CD14-positive monocyte (primary cell): ENCODE measurements around the gene ATAD3A. TPM values are rescaled to one million over a fixed set of nuclear protein-coding genes. Genes with fewer than 3 reads are reported as not detected.
A peak's percentile ranks its signal among the peaks of the same experiment; 100 is the strongest.
"Not testable (repeated sequence)": the region's sequence is repeated elsewhere in the genome, so short reads cannot be mapped to it uniquely, and the experiment has no call there.

Experiments used
- DNase-seq, 3 donors: peaks; one replicate each; pipeline ENCODE4 v3.0.0-alpha.2; 2011 to 2022
- H2AFZ ChIP-seq: 2 replicates; pipeline ENCODE4 v1.6.0; 2012; ENCODE audit warnings: mild to moderate bottlenecking, low read depth, low read length, inconsistent platforms; ENCODE audit not compliant: insufficient read depth, poor library complexity, severe bottlenecking
- H3K27ac ChIP-seq, 2 donors: 1 replicate in 1 of 2; 2 replicates in 1 of 2; pipeline ENCODE4 v1.5.1; 2012 to 2013; ENCODE audit warnings: low read length in 2 of 2, control low read depth in 1 of 2, inconsistent platforms in 1 of 2, low read depth in 1 of 2, mild to moderate bottlenecking in 1 of 2
- H3K27me3 ChIP-seq, 2 donors: one replicate each; pipeline versions ENCODE4 v1.6.0 to v1.6.1; 2011 to 2013; ENCODE audit warnings: low read length in 2 of 2; ENCODE audit not compliant: control insufficient read depth in 2 of 2, insufficient read depth in 2 of 2
- H3K36me3 ChIP-seq, 2 donors: replicated peaks in 1 of 2; 1 replicate in 1 of 2; 2 replicates in 1 of 2; pipeline versions ENCODE4 v1.5.1 to v1.6.1; 2012 to 2013; ENCODE audit warnings: low read length in 2 of 2, control low read depth in 1 of 2, inconsistent platforms in 1 of 2, mild to moderate bottlenecking in 1 of 2; ENCODE audit not compliant: insufficient read depth in 2 of 2, control insufficient read depth in 1 of 2
- H3K4me1 ChIP-seq, 2 donors: 1 replicate in 1 of 2; 2 replicates in 1 of 2; pipeline versions ENCODE4 v1.5.1 to v1.6.1; 2012 to 2013; ENCODE audit warnings: low read length in 2 of 2, control low read depth in 1 of 2, inconsistent platforms in 1 of 2, mild to moderate bottlenecking in 1 of 2, moderate library complexity in 1 of 2; ENCODE audit not compliant: insufficient read depth in 2 of 2, control insufficient read depth in 1 of 2
- H3K4me2 ChIP-seq: replicated peaks from 2 replicates; pipeline ENCODE3; 2012; ENCODE audit warnings: low read length, moderate library complexity, mild to moderate bottlenecking; ENCODE audit not compliant: poor library complexity, severe bottlenecking; ENCODE audit errors: extremely low read depth
- H3K4me3 ChIP-seq, 3 experiments: fragments of 200-600 bp in 1 of 3; sonication (generic) in 1 of 3; replicated peaks in 1 of 3; 1 replicate in 2 of 3; 2 replicates in 1 of 3; pipeline ENCODE4 v1.5.1; 2011 to 2013; ENCODE audit warnings: low read length in 3 of 3, mild to moderate bottlenecking in 3 of 3, control low read depth in 2 of 3, low read depth in 2 of 3, inconsistent platforms in 1 of 3, moderate library complexity in 1 of 3
- H3K79me2 ChIP-seq: 2 replicates; pipeline ENCODE4 v1.6.0; 2012; ENCODE audit warnings: mild to moderate bottlenecking, control low read depth, inconsistent platforms, low read length, moderate library complexity; ENCODE audit not compliant: insufficient read depth
- H3K9ac ChIP-seq: 2 replicates; pipeline ENCODE4 v1.6.0; 2017; ENCODE audit warnings: low read length, mild to moderate bottlenecking; ENCODE audit not compliant: insufficient read depth, poor library complexity, severe bottlenecking
- H3K9me3 ChIP-seq, 2 donors: replicated peaks in 1 of 2; 1 replicate in 1 of 2; 2 replicates in 1 of 2; pipeline versions ENCODE4 v1.5.1 to v1.6.1; 2012 to 2013; ENCODE audit warnings: low read length in 2 of 2, control low read depth in 1 of 2; ENCODE audit not compliant: control insufficient read depth in 1 of 2, insufficient read depth in 1 of 2
- H4K20me1 ChIP-seq: 2 replicates; pipeline ENCODE4 v1.6.0; 2012; ENCODE audit warnings: mild to moderate bottlenecking, low read length, control low read depth, moderate library complexity; ENCODE audit not compliant: insufficient read depth
- H3K27ac Mint-ChIP-seq, 7 donors: one replicate each; pipeline ENCODE4 v1.8.0; 2020; ENCODE audit warnings: mild to moderate bottlenecking in 7 of 7, mixed read lengths in 7 of 7, moderate library complexity in 6 of 7, inconsistent platforms in 2 of 7
- H3K27me3 Mint-ChIP-seq, 3 donors: one replicate each; pipeline ENCODE4 v1.8.0; 2021 to 2022; ENCODE audit warnings: low read depth in 3 of 3, mild to moderate bottlenecking in 3 of 3, mixed read lengths in 3 of 3, moderate library complexity in 3 of 3, inconsistent platforms in 1 of 3
- H3K36me3 Mint-ChIP-seq, 2 donors: one replicate each; pipeline ENCODE4 v1.8.0; 2020; ENCODE audit warnings: mixed read lengths in 2 of 2, inconsistent platforms in 1 of 2, mild to moderate bottlenecking in 1 of 2
- H3K4me1 Mint-ChIP-seq: one replicate; pipeline ENCODE4 v1.8.0; 2020; ENCODE audit warnings: mild to moderate bottlenecking, mixed read lengths
- H3K4me3 Mint-ChIP-seq, 2 donors: one replicate each; pipeline ENCODE4 v1.8.0; 2020; ENCODE audit warnings: mild to moderate bottlenecking in 2 of 2, mixed read lengths in 2 of 2, moderate library complexity in 1 of 2
- H3K9me3 Mint-ChIP-seq, 7 donors: one replicate each; pipeline ENCODE4 v1.8.0; 2020 to 2022; ENCODE audit warnings: mixed read lengths in 7 of 7, mild to moderate bottlenecking in 6 of 7, moderate library complexity in 6 of 7, inconsistent platforms in 2 of 7
- WGBS: methylation state at CpG from one replicate; pipeline ENCODE4 v1.1.5; 2013; ENCODE audit warnings: missing lambda C conversion rate; ENCODE audit not compliant: insufficient coverage; 5-methylcytosine and 5-hydroxymethylcytosine counted together
- intact Hi-C, 2 donors: fragments of 100-400 bp; cut with micrococcal nuclease; formaldehyde crosslinking; loops; one replicate each; pipeline versions ENCODE4 v1.15.0 to v1.15.1; 2023
- polyA plus RNA-seq, 3 donors: library from polyadenylated mRNA; depleted of rRNA in 1 of 3; unstranded in 2 of 3; stranded (reverse) in 1 of 3; fragments of 300-500 nt in 2 of 3; fragments of >200 nt in 1 of 3; fragmentation: Illumina TruSeq in 2 of 3; gene quantifications; 1 replicate in 2 of 3; 2 replicates in 1 of 3; pipeline ENCODE4 v1.2.3, GENCODE V29; 2012 to 2021
- TF ChIP-seq, protein P1 (sequence below): fragments of 200-600 bp; IDR thresholded peaks from one replicate; pipeline ENCODE4 v1.8.0; 2022; ENCODE audit warnings: antibody characterized with exemption, mild to moderate bottlenecking

ATAD3A gene
- polyA plus RNA-seq, 3 donors: 4.1 to 14.0 (median 6.4) TPM

DNA sequence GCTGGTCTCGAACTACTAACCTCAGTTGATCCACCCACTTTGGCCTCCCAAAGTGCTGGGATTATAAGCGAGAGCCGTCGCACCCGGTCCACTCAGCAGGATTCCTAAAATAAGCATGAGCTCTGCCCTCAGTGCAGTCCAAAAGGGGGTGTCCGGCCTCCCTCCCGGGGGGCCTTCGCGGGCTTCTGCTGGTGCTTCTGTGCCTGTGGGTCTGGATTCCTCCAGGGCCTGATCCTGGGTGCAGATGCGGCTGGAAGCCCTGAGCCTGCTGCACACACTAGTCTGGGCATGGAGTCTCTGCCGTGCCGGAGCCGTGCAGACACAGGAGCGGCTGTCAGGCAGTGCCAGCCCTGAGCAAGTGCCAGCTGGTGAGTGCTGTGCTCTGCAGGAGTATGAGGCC is 5.0 kb downstream of the ATAD3A start:
- H3K27ac ChIP-seq, H2AFZ ChIP-seq, H3K9me3 Mint-ChIP-seq, H3K27me3 Mint-ChIP-seq, intact Hi-C loops, H3K4me1 Mint-ChIP-seq, H3K4me2 ChIP-seq, H3K9me3 ChIP-seq, H3K4me3 ChIP-seq, H3K4me3 Mint-ChIP-seq, H3K4me1 ChIP-seq, H3K27me3 ChIP-seq, H4K20me1 ChIP-seq, DNase-seq, H3K9ac ChIP-seq, H3K79me2 ChIP-seq: not testable (repeated sequence)
- peaks cover 19 to 34% of the 10 kb centered on the region in 2 donors for H3K36me3 ChIP-seq
- H3K36me3 Mint-ChIP-seq: peaks cover 25 to 54% of the 10 kb centered on the region in 2 donors
- WGBS: 96% methylated on average over 9 of the region's 14 CpGs
- H3K27ac Mint-ChIP-seq: peak overlapping the region in 1 of 7 donors; percentile 53

DNA sequence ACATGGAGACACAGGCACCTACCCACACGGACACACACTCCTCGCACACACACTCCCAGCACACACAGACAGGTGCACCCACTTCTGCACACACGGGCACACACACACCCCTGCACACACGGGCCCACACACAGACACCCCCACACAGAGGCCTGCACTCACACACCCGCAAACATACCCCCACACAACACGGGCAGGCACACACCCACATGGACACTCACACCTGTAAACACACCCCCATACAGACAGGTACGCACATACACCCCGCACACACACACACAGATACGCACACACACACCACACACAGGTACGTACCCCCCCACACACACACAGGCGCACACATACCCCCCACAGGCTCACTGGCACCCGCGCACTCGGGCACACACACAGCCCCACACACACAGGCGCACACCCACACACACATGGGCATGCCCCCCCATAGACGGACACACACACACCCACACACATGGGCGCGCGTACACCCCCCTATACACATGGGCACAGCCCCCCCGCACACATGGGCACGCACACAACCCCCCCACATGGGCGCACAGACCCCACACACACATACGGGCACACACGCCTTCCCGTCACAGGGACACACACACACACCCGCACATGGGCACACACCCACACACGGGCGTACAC is 6.1 kb downstream of the ATAD3A start:
- Histone ChIP-seq H3K79me2 (peaks cover 4% of the 10 kb centered on the region), H3K27ac (no peak overlapping the region), H3K4me1 (no peaks in the 10 kb centered on the region), H3K4me3 (no peak overlapping the region), H3K9ac (no peak overlapping the region), H4K20me1 (no peaks in the 10 kb centered on the region), H3K27me3 (no peaks in the 10 kb centered on the region), H3K4me2 (no peak overlapping the region), H3K9me3 (no peaks in the 10 kb centered on the region), H3K36me3 (peaks cover 19 to 34% of the 10 kb centered on the region in 2 donors), H2AFZ (no peak overlapping the region)
- DNase-seq: no peak
- peaks cover 5% of the 10 kb centered on the region for H3K4me1 Mint-ChIP-seq
- intact Hi-C loops: no loop called here
- H3K36me3 Mint-ChIP-seq: peaks cover 25 to 65% of the 10 kb centered on the region in 2 donors
- no peak overlapping the region for H3K4me3 Mint-ChIP-seq
- peak overlapping the region in 2 of 7 donors; percentile 17 to 72 for H3K27ac Mint-ChIP-seq
- H3K9me3 Mint-ChIP-seq: no peaks in the 10 kb centered on the region
- WGBS: 96% methylated on average over 10 of the region's 28 CpGs
- H3K27me3 Mint-ChIP-seq: no peaks in the 10 kb centered on the region
- TF ChIP-seq, protein P1, sequence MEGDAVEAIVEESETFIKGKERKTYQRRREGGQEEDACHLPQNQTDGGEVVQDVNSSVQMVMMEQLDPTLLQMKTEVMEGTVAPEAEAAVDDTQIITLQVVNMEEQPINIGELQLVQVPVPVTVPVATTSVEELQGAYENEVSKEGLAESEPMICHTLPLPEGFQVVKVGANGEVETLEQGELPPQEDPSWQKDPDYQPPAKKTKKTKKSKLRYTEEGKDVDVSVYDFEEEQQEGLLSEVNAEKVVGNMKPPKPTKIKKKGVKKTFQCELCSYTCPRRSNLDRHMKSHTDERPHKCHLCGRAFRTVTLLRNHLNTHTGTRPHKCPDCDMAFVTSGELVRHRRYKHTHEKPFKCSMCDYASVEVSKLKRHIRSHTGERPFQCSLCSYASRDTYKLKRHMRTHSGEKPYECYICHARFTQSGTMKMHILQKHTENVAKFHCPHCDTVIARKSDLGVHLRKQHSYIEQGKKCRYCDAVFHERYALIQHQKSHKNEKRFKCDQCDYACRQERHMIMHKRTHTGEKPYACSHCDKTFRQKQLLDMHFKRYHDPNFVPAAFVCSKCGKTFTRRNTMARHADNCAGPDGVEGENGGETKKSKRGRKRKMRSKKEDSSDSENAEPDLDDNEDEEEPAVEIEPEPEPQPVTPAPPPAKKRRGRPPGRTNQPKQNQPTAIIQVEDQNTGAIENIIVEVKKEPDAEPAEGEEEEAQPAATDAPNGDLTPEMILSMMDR: no peak

DNA sequence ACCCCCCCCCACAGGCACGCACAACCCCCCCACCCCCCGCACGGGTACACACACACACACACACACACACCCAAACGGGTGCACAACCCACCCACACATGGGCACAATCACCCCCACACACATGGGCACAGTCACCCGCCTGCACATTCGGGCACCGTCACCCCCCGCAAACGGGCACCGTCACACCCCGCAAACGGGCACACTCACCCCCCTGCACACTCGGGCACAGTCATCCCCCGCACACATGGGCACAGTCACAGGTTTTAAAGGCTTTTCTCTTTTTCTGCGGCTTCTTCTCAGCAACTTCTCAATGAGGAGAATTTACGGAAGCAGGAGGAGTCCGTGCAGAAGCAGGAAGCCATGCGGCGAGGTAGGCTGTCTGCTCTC is 6.7 kb downstream of the ATAD3A start:
- intact Hi-C loops, H3K4me1 Mint-ChIP-seq, H3K4me2 ChIP-seq, H2AFZ ChIP-seq, H3K4me3 ChIP-seq, H3K9me3 ChIP-seq, H3K27me3 Mint-ChIP-seq, H3K27ac ChIP-seq, H3K4me3 Mint-ChIP-seq, H3K27me3 ChIP-seq, H4K20me1 ChIP-seq, DNase-seq, H3K9ac ChIP-seq, H3K4me1 ChIP-seq, H3K79me2 ChIP-seq, H3K27ac Mint-ChIP-seq, H3K9me3 Mint-ChIP-seq: not testable (repeated sequence)
- WGBS: 92% methylated on average over 5 of the region's 19 CpGs
- peaks cover 19 to 34% of the 10 kb centered on the region in 2 donors for H3K36me3 ChIP-seq
- peaks cover 25 to 68% of the 10 kb centered on the region in 2 donors for H3K36me3 Mint-ChIP-seq

DNA sequence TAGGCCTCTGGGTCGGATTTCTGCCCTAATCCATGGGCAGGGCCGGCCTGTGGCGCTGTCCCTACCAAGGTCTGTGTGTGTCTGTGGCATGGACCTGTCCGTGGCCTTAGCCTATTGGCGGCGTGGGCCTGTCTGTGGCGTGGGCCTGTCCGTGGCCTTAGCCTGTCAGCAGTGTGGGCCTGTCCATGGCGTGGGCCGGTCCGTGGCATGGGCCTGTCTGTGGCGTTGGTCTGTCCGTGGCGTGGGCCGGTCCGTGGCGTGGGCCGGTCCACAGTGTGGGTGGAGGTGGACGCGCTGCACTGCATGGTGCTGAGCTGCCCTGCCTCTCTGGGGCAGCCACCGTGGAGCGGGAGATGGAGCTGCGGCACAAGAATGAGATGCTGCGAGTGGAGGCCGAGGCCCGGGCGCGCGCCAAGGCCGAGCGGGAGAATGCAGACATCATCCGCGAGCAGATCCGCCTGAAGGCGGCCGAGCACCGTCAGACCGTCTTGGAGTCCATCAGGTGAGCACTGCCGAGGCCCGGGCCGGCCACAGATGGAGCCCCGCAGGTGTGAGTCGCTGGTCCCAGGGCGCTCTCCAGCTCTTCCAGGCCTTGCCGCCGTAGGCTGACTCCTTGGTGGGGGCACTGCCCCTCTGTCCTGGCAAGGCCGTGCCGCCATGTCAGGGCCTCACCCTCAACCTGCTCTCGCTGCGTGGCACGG is 8.0 kb downstream of the ATAD3A start:
- H3K4me1 Mint-ChIP-seq, intact Hi-C loops, H3K9me3 ChIP-seq, H3K9ac ChIP-seq, H3K79me2 ChIP-seq, H3K4me3 ChIP-seq, H3K4me3 Mint-ChIP-seq, H2AFZ ChIP-seq, H3K27me3 Mint-ChIP-seq, DNase-seq, H3K4me2 ChIP-seq, H3K27ac Mint-ChIP-seq, H3K27ac ChIP-seq, H3K27me3 ChIP-seq, H3K4me1 ChIP-seq, H3K9me3 Mint-ChIP-seq, H4K20me1 ChIP-seq: not testable (repeated sequence)
- H3K36me3 ChIP-seq: peaks cover 19 to 34% of the 10 kb centered on the region in 2 donors
- 98% methylated on average over 37 of the region's 51 CpGs for WGBS
- H3K36me3 Mint-ChIP-seq: peaks cover 29 to 72% of the 10 kb centered on the region in 2 donors
